Motor neuron (in vitro differentiated cells): ENCODE results near the gene IRF6. TPM values are rescaled to one million over a fixed set of nuclear protein-coding genes. Genes with fewer than 3 reads are reported as not detected.

Experiments used
- ATAC-seq, 8 experiments: fragments of 200-7000 bp; cut with Tn5 transposase; replicated peaks in 6 of 8; 2 replicates each; pipeline ENCODE4 v1.8.0; 2021; ENCODE audit warnings: mild to moderate bottlenecking in 8 of 8, moderate library complexity in 8 of 8
- H3K27ac ChIP-seq, 2 donors: fragments of 250-450 bp; sonication (Bioruptor Pico); 2 replicates each; pipeline ENCODE4 v1.9.0; 2021; ENCODE audit warnings: antibody characterized with exemption in 2 of 2, mild to moderate bottlenecking in 2 of 2, moderate library complexity in 1 of 2
- H3K4me1 ChIP-seq, 2 donors: fragments of 250-450 bp; sonication (Bioruptor Pico); replicated peaks in 1 of 2; 2 replicates each; pipeline ENCODE4 v1.6.1; 2021; ENCODE audit warnings: antibody characterized with exemption in 2 of 2, mild to moderate bottlenecking in 2 of 2, moderate library complexity in 1 of 2
- H3K4me3 ChIP-seq, 5 donors: fragments of 250-450 bp; sonication (Bioruptor Pico); 2 replicates each; pipeline ENCODE4 v1.9.0; 2021; ENCODE audit warnings: antibody characterized with exemption in 5 of 5, mild to moderate bottlenecking in 5 of 5, moderate library complexity in 4 of 5
- WGBS, 10 experiments: fragments of 450-650 bp; shearing (Covaris generic); methylation state at CpG; one replicate each; pipeline ENCODE4 v1.0.0; 2022; 5-methylcytosine and 5-hydroxymethylcytosine counted together
- in situ Hi-C, 9 experiments: fragments of 400-800 bp; cut with MboI; loops; one replicate each; pipeline ENCODE4 v1.15.0; 2021; ENCODE audit warnings: low sequenced_read_pairs in 9 of 9, low pct_unique_long_range_greater_than_20kb in 2 of 9; ENCODE audit not compliant: unreplicated experiment in 9 of 9
- total RNA-seq, 8 experiments: library from RNA; unstranded; fragments of 300-600 nt; gene quantifications; 2 replicates each; pipeline versions ENCODE4 v1.2.3 to v1.2.4, GENCODE V29; 2022

IRF6 gene
- total RNA-seq, 8 experiments from 2014 or later: 0.04 to 0.66 (median 0.27) TPM; not detected in 3

DNA sequence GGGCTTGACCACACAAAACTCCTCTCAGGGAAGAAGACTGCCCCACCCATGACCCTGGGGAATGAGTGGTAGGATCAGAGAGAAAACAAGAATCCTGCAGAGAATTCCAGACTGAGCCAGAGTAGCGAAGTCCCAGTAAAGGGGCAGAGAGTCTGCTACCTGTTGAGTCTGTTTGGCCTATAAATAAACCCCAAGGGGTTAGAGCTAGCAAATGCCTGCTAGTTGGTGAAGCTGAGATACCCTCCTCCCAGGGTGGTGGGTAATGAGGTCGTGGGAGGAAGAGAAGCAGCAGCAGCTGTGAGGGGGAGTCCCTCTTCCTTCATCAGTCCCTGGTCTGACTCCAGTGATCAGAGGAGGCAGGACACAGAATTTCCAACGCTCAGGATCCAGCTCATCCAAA, 47.5 kb downstream of the IRF6 start:
- Histone ChIP-seq H3K4me1 (no peaks in the 10 kb centered on the region), H3K27ac (no peak overlapping the region), H3K4me3 (no peak overlapping the region)
- WGBS, 10 experiments: 0 to 47% (median 29%) methylated on average over 1 to 3 of the region's 3 CpGs; no CpG with 5 or more reads in 5 of the 10 experiments
- in situ Hi-C loops: no loop called here
- ATAC-seq: no peak

DNA sequence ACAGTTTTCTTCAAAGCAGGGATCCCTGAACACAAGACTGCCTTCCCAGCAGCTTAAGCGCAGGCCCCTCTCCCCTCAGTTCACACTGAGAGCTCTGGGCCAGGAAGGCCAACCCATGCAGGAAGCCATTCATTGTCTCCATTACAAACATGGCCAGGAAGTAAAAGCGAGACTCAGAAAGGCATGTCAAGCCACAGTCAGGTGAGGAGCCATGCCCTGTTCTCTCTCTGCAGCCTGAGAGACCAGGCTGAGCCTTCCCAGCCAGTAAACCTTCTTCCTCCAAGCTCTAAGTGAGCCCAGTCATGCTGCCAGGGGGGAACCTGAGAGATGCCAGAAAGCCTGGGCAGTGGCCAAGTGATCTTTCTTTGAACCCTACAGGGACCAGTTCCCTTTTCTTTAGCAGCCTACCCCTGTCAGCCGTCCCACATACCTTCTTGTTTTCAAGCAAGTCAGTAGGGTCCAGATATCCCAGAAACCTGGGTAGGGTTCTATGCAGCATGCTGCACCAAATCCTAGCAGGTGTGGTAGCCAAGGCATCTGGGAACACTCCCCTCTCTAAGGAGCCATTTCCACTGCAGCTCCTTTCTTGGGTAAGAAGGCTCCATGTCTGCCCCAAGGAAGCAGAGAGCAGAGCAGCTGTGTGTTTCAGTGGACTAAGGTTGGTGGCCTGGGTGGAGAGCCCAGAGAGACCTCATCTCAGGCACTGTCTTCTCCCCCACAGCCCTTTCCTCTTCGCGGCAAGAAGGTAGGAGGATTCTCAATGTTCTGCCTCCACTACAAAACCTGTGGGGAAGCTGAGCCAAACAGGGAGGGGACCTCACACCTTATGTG, 49.1 kb downstream of the IRF6 start:
- H3K4me3 ChIP-seq: no peak overlapping the region
- ATAC-seq: no peak
- no peak overlapping the region for H3K27ac ChIP-seq
- H3K4me1 ChIP-seq: no peaks in the 10 kb centered on the region
- in situ Hi-C loops: no loop called here
- WGBS, 10 experiments: 0 to 100% (median 80%) methylated on average over 1 to 5 of the region's 5 CpGs; no CpG with 5 or more reads in 1 of the 10 experiments

DNA sequence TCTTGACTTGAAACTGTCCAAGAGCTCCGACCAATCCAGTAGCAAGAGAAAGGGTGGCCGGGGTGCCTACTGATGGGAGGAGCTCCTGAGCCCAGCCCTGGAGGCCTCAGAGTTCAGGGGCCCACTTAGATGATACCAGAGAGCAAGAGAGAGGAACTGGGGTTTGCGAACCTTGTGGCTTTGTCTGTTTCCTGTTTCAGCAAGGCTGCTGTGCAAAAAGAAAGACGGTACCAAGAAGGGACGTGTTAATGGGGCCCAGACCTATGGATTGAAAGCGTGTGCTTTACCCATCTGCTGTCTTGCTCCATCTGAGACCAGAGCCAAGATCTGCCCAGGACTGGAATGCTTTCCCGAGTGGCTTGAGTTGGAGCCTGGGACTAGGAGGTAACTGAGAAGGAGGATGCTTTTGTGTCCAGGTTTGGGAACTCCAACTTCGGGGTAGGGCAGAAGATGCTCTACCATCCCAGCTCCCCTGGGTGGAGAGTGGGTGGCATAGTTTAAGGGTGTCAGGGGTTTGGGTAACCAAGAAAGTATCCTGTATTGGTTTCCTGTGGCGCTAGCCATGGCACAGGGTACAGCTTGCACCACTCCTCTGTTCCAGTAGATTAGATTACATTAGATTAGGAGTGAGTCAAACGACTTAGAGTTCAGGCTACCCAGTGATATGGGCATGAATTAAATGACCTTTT, 49.9 kb downstream of the IRF6 start, which contains the start of gene TRAF3IP3:
TSS of gene TRAF3IP3 (plus strand) at position 128 of the 689 bp plus-strand sequence. CDS start 3,987 bp downstream, outside the sequence.
- H3K4me1 ChIP-seq: no peaks in the 10 kb centered on the region
- no peak for ATAC-seq
- H3K4me3 ChIP-seq: no peak within 1 kb of the TSS
- in situ Hi-C loops: no loop called here
- no peak within 1 kb of the TSS for H3K27ac ChIP-seq
- WGBS, 10 experiments: 60 to 100% (median 70%) methylated on average over 1 to 9 of the region's 10 CpGs; no CpG with 5 or more reads in 2 of the 10 experiments

DNA sequence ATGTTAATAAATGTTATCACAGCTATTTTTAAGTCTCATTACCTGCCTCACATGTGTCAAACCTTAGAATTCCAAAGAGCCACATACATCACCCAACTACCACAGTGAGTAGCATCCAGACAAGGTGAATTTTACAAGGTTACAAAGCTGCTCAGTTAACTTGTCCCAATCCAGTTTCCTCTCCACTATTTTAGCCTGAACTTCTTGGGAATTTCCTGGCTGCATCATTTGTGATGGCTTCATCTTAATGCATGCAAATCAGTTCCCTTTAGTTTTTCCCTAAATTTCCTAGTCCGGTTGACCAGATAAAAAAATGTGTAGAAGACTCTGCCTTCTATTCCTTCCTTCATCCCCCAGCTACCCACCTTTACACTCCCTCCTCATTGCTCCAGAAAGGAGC, 50.7 kb downstream of the IRF6 start:
- Histone ChIP-seq H3K4me3 (no peak overlapping the region), H3K4me1 (no peaks in the 10 kb centered on the region), H3K27ac (no peak overlapping the region)
- in situ Hi-C loops: no loop called here
- WGBS, 10 experiments: 29 to 90% (median 75%) methylated on average over 1 of the region's 1 CpG; no CpG with 5 or more reads in 1 of the 10 experiments
- no peak for ATAC-seq

DNA sequence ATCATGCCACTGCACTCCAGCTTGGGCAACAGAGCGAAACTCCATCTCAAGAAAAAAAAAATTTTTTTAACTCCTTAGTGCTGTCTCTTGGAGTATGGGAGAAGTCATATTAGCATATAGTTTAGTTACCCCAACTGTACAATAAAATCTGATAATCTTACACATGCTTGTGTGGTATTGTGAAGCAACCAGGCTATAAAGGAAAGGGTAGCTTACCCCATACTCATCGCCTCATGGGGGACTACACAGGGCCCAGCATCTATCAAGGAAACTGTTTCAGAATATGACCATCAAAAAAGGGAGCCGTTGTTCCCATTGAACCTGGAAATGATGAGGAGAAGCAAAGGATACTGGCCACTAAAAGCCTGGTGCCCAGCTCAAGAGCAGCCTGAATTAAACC, 53.1 kb downstream of the IRF6 start:
- in situ Hi-C loops: no loop called here
- ATAC-seq: no peak
- Histone ChIP-seq H3K4me3 (no peak overlapping the region), H3K4me1 (no peaks in the 10 kb centered on the region), H3K27ac (no peak overlapping the region)
- WGBS, 10 experiments: 50 to 100% (median 80%) methylated on average over 1 to 3 of the region's 3 CpGs; no CpG with 5 or more reads in 2 of the 10 experiments

DNA sequence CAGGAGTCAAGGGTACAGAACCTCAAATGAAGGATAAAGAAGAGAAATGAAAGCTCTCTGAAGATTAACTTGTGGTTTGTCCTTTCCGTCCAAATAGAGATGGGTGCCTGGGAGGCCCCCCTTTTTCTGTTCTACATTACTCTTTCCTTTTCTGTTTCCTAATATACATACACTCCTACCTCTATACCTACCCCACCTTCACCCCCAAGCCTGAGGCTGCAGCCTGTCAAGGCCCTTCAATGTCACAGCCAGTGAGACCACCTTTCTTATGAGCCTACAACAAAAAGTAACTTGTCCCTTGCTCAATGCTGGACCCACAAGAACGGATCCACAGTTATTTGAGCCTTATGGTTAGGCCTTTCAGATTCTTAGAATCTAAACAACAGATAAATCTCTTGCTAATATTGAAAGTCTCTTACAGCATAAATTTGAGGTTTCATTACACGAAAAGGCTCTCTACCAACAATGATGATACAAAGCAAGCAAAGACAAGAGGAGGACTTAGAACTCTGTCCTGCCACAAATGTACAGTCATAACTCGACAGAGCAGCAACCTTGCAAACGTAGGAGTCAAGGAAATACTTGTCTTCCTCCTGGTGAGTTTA, 54.2 kb downstream of the IRF6 start:
- Histone ChIP-seq H3K27ac (no peak overlapping the region), H3K4me1 (peaks cover 0 to 4% of the 10 kb centered on the region in 2 donors), H3K4me3 (no peak overlapping the region)
- 17 to 100% (median 57%) methylated on average over 1 to 5 of the region's 5 CpGs for WGBS, 10 experiments
- in situ Hi-C loops: no loop called here
- no peak for ATAC-seq

DNA sequence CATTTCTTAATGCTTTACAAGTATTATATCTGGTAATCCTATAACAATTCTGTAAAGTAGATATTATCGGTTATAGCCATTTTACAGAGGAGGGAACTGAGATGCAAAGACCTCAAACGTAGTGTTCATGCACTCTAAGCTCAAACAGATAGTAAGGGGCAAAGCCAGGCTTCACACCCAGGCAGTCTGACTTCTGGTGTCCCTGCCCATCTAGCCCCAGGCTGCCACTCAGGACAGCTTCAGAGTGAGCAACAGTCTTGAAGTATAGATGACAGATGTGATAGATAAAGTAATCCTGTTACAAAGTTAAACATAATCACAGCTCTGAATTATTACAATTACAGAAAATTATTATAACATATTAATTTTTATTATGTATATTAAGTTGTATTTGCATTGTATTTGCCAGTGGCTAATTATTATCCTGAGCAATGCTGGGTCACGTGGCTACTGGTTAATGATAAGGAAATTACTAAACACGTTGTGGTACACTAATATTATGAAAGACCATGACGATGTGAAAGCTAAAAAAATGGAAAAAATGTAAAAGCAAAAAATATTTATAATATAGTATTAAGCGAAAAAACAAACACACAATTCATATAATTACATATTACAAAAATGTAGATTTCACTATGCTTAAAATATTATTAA, 56.1 kb downstream of the IRF6 start:
- no peak overlapping the region for H3K27ac ChIP-seq
- in situ Hi-C loops: loop anchor here in 1 of 9 experiments (5.0 kb wide), 1 partner anchor 172 kb away; no protein-coding TSS in a partner anchor
- peaks cover 0 to 6% of the 10 kb centered on the region in 2 donors for H3K4me1 ChIP-seq
- 31 to 87% (median 73%) methylated on average over 1 to 6 of the region's 6 CpGs for WGBS, 10 experiments
- ATAC-seq: no peak
- H3K4me3 ChIP-seq: no peak overlapping the region

DNA sequence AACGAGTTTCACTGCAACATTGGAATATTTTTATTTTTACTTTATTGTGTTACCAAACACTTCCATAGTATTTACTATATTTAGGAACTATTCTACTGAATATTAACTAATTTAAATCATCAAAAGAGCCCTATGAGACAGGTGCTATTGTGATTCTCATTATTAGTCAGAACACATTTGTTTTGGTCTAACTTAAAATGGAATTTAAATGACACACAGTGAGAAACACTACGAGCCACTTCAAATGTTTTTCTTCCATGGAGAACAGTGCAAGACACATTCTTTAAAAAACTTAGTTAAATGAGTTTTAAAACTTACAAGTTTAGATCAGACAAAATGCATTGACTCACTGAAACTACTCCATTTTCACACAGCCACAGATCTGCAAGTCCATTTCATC, 56.7 kb downstream of the IRF6 start:
- Histone ChIP-seq H3K4me1 (peaks cover 0 to 6% of the 10 kb centered on the region in 2 donors), H3K4me3 (no peak overlapping the region), H3K27ac (no peak overlapping the region)
- 0 to 71% (median 25%) methylated on average over 1 to 2 of the region's 2 CpGs for WGBS, 10 experiments
- in situ Hi-C loops: loop anchor here in 1 of 9 experiments (5.0 kb wide), 1 partner anchor 172 kb away; no protein-coding TSS in a partner anchor
- no peak for ATAC-seq

DNA sequence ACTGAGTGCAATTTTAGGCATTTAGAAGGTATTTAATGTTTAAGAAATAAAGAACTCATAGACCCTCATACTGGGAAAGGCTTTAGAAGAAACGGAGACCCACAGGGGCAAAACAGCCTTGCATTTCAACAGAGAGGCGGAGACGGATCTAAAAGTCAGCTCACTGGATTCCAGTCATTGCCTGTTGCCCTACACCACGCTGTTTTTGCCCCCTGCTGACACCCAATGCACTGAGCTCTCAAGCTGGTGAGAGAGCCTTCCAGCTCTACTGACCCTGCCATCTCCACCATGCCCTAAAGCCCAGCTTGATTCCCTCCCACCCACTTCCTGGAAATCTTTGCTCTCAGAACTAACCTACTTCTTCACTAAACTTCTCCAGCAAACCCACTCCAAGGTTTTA, 57.3 kb downstream of the IRF6 start:
- in situ Hi-C loops: loop anchor here in 1 of 9 experiments (5.0 kb wide), 1 partner anchor 171 kb away; no protein-coding TSS in a partner anchor
- 20 to 100% (median 60%) methylated on average over 1 to 4 of the region's 4 CpGs; no CpG with 5 or more reads in 1 of the 10 experiments for WGBS, 10 experiments

DNA sequence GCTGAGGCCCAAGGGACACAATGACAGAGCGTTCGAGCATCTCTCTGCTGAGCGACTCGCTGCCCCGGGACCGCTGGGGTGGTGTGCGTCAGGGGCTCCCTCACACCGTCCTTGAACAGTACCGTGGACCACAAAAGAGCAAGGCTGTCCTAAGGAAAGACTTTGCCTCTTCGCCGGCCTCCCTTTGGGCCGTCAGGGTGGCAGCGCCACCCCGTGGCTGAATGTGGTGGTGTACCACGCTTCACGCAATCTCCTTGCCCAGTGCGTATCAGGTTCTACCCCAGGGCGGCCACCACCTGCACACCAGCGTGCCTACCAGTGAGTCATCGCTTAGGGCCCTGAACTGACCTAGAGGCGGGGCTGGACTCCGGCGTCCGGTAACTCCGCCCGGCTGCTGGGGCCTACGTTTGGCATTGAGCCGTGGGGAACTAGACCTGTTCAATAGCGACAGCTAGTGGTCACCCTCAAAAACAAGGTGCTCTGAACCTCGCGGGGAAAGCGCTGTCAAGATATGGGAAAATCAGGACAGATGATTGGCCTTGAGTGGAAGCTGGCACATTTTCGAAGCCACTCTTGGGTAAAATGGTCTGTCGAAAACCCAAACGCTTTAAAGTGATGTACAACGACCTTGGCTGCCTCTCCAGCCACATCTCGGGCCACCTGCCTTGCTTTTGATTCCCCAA, 58.2 kb downstream of the IRF6 start:
- WGBS, 10 experiments: 9 to 68% (median 50%) methylated on average over 2 to 26 of the region's 37 CpGs; no CpG with 5 or more reads in 1 of the 10 experiments
- H3K27ac ChIP-seq: no peak overlapping the region
- peak; percentile 68 to 100 (median 97) for ATAC-seq
- in situ Hi-C loops: loop anchor here in 1 of 9 experiments (5.0 kb wide), 1 partner anchor 170 kb away; no protein-coding TSS in a partner anchor
- peaks cover 0 to 6% of the 10 kb centered on the region in 2 donors for H3K4me1 ChIP-seq
- H3K4me3 ChIP-seq: peak overlapping the region in 1 of 5 donors; percentile 10

More for the DNA sequence above, 57.3 kb downstream of the IRF6 start:
- Histone ChIP-seq H3K4me1 (peaks cover 0 to 6% of the 10 kb centered on the region in 2 donors), H3K27ac (no peak overlapping the region), H3K4me3 (no peak overlapping the region)
- ATAC-seq: no peak

DNA sequence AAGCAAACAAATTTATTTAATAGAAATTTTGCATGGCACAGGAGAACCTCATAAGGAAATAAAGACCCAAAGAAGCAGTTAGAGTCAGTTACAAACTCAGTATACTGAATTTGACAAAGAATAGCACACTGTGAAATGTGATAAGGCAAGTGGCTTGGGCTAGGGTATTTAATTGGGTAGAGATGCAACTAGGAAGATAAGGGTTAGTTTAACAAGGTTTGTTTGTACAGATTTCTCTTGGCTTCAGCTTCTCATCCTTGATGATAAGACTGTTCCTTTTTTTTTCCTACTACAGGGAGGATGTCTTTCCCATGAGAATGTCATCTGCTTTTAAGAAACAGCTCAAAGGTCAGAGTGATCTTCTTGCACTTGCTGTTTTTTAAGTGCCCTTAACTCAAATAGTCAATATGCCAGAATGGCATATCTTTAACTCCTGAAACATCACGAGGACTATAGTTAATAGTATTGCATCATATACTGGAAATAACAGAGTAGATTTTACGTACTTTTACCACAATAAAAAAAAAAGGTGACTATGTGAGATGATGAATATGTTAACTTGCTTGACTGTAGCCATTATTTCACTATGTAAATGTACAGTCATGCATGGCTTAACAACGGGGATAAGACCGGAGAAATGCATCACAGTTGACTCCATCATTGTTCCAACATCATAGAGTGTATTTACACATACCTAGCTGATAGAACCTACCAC, 59.3 kb downstream of the IRF6 start:
- peak in 5 of 8 experiments; percentile 4 to 75 (median 22) for ATAC-seq
- Histone ChIP-seq H3K27ac (no peak overlapping the region), H3K4me1 (peaks cover 0 to 6% of the 10 kb centered on the region in 2 donors), H3K4me3 (no peak overlapping the region)
- in situ Hi-C loops: loop anchor here in 1 of 9 experiments (5.0 kb wide), 1 partner anchor 169 kb away; no protein-coding TSS in a partner anchor
- WGBS, 10 experiments: 14 to 93% (median 76%) methylated on average over 2 to 4 of the region's 4 CpGs; no CpG with 5 or more reads in 1 of the 10 experiments
